HepG2 (cell line): ENCODE measurements around the gene UCK2. TPM values are rescaled to one million over a fixed set of nuclear protein-coding genes. Genes with fewer than 3 reads are reported as not detected.
A peak's percentile ranks its signal among the peaks of the same experiment; 100 is the strongest.

ENCODE experiments used
- HOXA7 ChIP-seq: sonication (generic); formaldehyde crosslinking; IDR thresholded peaks from 2 replicates; pipeline ENCODE4 v1.8.1; 2022; ENCODE audit warnings: mild to moderate bottlenecking, missing genetic modification reagents, moderate library complexity
- HOXA9 ChIP-seq: sonication (generic); formaldehyde crosslinking; IDR thresholded peaks from 2 replicates; pipeline ENCODE4 v1.8.1; 2022; ENCODE audit warnings: missing genetic modification reagents, mild to moderate bottlenecking, moderate library complexity, borderline replicate concordance
- NPAS2 ChIP-seq: sonication (generic); formaldehyde crosslinking; IDR thresholded peaks from 2 replicates; pipeline ENCODE4 v1.8.0; 2022; ENCODE audit warnings: mild to moderate bottlenecking, missing genetic modification reagents, borderline replicate concordance
- NR2F2 ChIP-seq: IDR thresholded peaks from 2 replicates; pipeline ENCODE4 v1.6.1; 2012; ENCODE audit warnings: low read depth, inconsistent platforms, borderline replicate concordance
- SETDB1 ChIP-seq: sonication (generic); formaldehyde crosslinking; IDR thresholded peaks from 2 replicates; pipeline ENCODE4 v1.5.1; 2020; ENCODE audit warnings: missing genetic modification reagents, mild to moderate bottlenecking, borderline replicate concordance
- SP1 ChIP-seq, 2 experiments: fragments of 450-650 bp in 1 of 2; sonication (generic) in 1 of 2; formaldehyde crosslinking in 1 of 2; IDR thresholded peaks; 2 replicates each; pipeline versions ENCODE4 v1.4.0 to v1.6.1; 2016 to 2020; ENCODE audit warnings: missing genetic modification reagents in 1 of 2
- TBX3 ChIP-seq: fragments of 450-650 bp; IDR thresholded peaks from 2 replicates; pipeline ENCODE4 v1.6.1; 2017; ENCODE audit warnings: antibody characterized with exemption, mild to moderate bottlenecking, inconsistent platforms, borderline replicate concordance
- ZNF24 ChIP-seq: fragments of 450-650 bp; IDR thresholded peaks from 2 replicates; pipeline ENCODE4 v1.6.1; 2017; ENCODE audit warnings: antibody characterized with exemption, mild to moderate bottlenecking
- ZNF563 ChIP-seq: sonication (generic); formaldehyde crosslinking; IDR thresholded peaks from 2 replicates; pipeline ENCODE4 v1.8.0; 2022; ENCODE audit warnings: mild to moderate bottlenecking, moderate library complexity, missing genetic modification reagents
- ZNF570 ChIP-seq: sonication (generic); formaldehyde crosslinking; IDR thresholded peaks from 2 replicates; pipeline ENCODE4 v1.4.0; 2020; ENCODE audit warnings: mild to moderate bottlenecking, missing genetic modification reagents, borderline replicate concordance
- ZNF709 ChIP-seq: sonication (generic); formaldehyde crosslinking; IDR thresholded peaks from 2 replicates; pipeline ENCODE4 v1.5.0; 2020; ENCODE audit warnings: mild to moderate bottlenecking, missing genetic modification reagents
- ZZZ3 ChIP-seq: sonication (generic); formaldehyde crosslinking; IDR thresholded peaks from 2 replicates; pipeline ENCODE4 v1.4.0; 2020; ENCODE audit warnings: missing genetic modification reagents, mild to moderate bottlenecking, borderline replicate concordance
- polyA plus RNA-seq, 8 experiments: library from polyadenylated mRNA; depleted of rRNA in 3 of 8; stranded (reverse) in 7 of 8; unstranded in 1 of 8; fragments of >200 nt; fragmentation: Illumina TruSeq in 4 of 8; extraction: Trizol in 4 of 8; gene quantifications; 2 replicates each; pipeline versions ENCODE4 v1.2.1 to v1.2.3, GENCODE V29; 2011 to 2016; ENCODE audit warnings: low read depth in 4 of 8, missing spikeins in 1 of 8, mixed read lengths in 1 of 8; ENCODE audit not compliant: insufficient read depth in 1 of 8
- total RNA-seq, 5 experiments: library from RNA; depleted of rRNA; stranded (reverse); fragments of >200 nt; fragmentation: Illumina TruSeq; extraction: Trizol; gene quantifications; 2 replicates each; pipeline ENCODE4 v1.2.3, GENCODE V29; 2016; ENCODE audit warnings: low read depth in 1 of 5
- TF ChIP-seq, protein P1 (sequence below): sonication (generic); formaldehyde crosslinking; IDR thresholded peaks from 2 replicates; pipeline ENCODE4 v1.8.0; 2022; ENCODE audit warnings: low read depth, missing genetic modification reagents
- TF ChIP-seq, protein P2 (sequence below): sonication (generic); formaldehyde crosslinking; IDR thresholded peaks from 2 replicates; pipeline ENCODE4 v1.4.0; 2020; ENCODE audit warnings: mild to moderate bottlenecking, missing genetic modification reagents
- TF ChIP-seq, protein P3 (sequence below): IDR thresholded peaks from 2 replicates; pipeline ENCODE4 v1.6.1; 2016
- TF ChIP-seq, protein P4 (sequence below): sonication (generic); formaldehyde crosslinking; IDR thresholded peaks from 2 replicates; pipeline ENCODE4 v1.4.0; 2020; ENCODE audit warnings: missing genetic modification reagents
- TF ChIP-seq, protein P5 (sequence below): IDR thresholded peaks from 2 replicates; pipeline ENCODE4 v1.6.1; 2016; ENCODE audit warnings: missing genetic modification reagents, missing compliant biosample characterization
- TF ChIP-seq, protein P6 (sequence below): sonication (generic); formaldehyde crosslinking; IDR thresholded peaks from 2 replicates; pipeline ENCODE4 v1.8.1; 2022; ENCODE audit warnings: mild to moderate bottlenecking, missing genetic modification reagents

UCK2 gene
- total and polyA plus RNA-seq, 2 of the 13 experiments (the other 11 are each of a cell fraction or from before 2014, with no cell fraction given) = 64.3 to 78.0 TPM

DNA sequence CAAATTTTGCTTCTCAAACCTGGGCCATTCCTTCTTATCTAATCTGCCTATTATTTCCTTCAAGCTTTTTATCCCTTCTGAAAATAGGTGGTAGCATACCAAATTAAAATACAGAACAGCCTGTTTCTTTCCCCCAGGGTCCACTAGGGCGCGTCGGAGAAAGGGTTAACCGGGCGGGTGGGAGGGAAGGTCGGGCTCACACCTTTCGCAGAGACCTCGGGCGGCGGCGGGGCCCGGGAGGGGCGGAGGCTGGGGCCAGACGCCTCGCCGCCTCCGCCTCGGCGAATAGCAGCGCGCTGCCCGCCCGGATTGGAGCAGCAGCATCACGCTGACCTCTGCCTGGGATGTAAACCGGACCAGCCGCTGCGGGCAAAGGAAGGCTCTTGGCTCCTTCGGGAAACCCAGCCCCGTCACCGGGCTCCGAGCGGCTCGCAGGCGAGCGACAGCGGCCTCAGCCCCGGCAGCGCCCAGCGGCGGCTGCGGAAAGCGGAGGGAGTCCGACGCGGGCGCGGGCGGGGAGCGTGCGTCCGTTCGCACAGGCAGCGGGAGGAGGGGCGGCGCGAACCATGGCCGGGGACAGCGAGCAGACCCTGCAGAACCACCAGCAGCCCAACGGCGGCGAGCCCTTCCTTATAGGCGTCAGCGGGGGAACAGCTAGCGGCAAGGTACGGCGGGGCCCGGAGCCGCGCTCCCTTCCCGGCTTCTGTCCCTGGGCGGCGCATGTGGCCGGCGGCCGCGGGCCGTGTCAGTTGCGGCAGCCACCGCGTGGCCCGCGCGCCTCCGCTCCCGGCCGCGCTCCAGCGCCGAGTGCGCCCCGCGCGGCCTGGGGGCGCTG, at the start of gene UCK2 (continued):
- TF ChIP-seq, protein P1, sequence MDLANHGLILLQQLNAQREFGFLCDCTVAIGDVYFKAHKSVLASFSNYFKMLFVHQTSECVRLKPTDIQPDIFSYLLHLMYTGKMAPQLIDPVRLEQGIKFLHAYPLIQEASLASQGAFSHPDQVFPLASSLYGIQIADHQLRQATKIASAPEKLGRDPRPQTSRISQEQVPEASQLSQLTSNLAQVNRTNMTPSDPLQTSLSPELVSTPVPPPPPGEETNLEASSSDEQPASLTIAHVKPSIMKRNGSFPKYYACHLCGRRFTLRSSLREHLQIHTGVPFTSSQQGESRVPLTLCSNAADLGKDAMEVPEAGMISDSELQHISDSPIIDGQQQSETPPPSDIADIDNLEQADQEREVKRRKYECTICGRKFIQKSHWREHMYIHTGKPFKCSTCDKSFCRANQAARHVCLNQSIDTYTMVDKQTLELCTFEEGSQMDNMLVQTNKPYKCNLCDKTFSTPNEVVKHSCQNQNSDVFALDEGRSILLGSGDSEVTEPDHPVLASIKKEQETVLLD (CRISPR knock-in tag) = 0 out of 2 replicates have a peak, but pooled peaks have one; percentile 42
- no peak for TF ChIP-seq ZNF570 (CRISPR knock-in tag)
- TF ChIP-seq, protein P2, sequence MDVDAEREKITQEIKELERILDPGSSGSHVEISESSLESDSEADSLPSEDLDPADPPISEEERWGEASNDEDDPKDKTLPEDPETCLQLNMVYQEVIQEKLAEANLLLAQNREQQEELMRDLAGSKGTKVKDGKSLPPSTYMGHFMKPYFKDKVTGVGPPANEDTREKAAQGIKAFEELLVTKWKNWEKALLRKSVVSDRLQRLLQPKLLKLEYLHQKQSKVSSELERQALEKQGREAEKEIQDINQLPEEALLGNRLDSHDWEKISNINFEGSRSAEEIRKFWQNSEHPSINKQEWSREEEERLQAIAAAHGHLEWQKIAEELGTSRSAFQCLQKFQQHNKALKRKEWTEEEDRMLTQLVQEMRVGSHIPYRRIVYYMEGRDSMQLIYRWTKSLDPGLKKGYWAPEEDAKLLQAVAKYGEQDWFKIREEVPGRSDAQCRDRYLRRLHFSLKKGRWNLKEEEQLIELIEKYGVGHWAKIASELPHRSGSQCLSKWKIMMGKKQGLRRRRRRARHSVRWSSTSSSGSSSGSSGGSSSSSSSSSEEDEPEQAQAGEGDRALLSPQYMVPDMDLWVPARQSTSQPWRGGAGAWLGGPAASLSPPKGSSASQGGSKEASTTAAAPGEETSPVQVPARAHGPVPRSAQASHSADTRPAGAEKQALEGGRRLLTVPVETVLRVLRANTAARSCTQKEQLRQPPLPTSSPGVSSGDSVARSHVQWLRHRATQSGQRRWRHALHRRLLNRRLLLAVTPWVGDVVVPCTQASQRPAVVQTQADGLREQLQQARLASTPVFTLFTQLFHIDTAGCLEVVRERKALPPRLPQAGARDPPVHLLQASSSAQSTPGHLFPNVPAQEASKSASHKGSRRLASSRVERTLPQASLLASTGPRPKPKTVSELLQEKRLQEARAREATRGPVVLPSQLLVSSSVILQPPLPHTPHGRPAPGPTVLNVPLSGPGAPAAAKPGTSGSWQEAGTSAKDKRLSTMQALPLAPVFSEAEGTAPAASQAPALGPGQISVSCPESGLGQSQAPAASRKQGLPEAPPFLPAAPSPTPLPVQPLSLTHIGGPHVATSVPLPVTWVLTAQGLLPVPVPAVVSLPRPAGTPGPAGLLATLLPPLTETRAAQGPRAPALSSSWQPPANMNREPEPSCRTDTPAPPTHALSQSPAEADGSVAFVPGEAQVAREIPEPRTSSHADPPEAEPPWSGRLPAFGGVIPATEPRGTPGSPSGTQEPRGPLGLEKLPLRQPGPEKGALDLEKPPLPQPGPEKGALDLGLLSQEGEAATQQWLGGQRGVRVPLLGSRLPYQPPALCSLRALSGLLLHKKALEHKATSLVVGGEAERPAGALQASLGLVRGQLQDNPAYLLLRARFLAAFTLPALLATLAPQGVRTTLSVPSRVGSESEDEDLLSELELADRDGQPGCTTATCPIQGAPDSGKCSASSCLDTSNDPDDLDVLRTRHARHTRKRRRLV (CRISPR knock-in tag) = no peak
- TF ChIP-seq, protein P3, sequence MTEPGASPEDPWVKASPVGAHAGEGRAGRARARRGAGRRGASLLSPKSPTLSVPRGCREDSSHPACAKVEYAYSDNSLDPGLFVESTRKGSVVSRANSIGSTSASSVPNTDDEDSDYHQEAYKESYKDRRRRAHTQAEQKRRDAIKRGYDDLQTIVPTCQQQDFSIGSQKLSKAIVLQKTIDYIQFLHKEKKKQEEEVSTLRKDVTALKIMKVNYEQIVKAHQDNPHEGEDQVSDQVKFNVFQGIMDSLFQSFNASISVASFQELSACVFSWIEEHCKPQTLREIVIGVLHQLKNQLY = no peak
- TF ChIP-seq ZZZ3 (CRISPR knock-in tag) = no peak
- TF ChIP-seq, protein P4, sequence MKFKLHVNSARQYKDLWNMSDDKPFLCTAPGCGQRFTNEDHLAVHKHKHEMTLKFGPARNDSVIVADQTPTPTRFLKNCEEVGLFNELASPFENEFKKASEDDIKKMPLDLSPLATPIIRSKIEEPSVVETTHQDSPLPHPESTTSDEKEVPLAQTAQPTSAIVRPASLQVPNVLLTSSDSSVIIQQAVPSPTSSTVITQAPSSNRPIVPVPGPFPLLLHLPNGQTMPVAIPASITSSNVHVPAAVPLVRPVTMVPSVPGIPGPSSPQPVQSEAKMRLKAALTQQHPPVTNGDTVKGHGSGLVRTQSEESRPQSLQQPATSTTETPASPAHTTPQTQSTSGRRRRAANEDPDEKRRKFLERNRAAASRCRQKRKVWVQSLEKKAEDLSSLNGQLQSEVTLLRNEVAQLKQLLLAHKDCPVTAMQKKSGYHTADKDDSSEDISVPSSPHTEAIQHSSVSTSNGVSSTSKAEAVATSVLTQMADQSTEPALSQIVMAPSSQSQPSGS = no peak
- no peak for TF ChIP-seq NR2F2
- TF ChIP-seq, protein P5, sequence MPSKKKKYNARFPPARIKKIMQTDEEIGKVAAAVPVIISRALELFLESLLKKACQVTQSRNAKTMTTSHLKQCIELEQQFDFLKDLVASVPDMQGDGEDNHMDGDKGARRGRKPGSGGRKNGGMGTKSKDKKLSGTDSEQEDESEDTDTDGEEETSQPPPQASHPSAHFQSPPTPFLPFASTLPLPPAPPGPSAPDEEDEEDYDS (CRISPR knock-in tag) = peak; percentile 40; the same call in 1 of the 2 replicates
- TF ChIP-seq NPAS2 (CRISPR knock-in tag) = 0 out of 2 replicates have a peak, but pooled peaks have one; percentile 46
- no peak for TF ChIP-seq ZNF24
- no peak for TF ChIP-seq SP1 (IDR thresholded peaks at IDR 0.05)
- TF ChIP-seq SP1 (CRISPR knock-in tag; IDR thresholded peaks at IDR 0.05) = no peak
- no peak for TF ChIP-seq HOXA9
- TF ChIP-seq TBX3 = no peak
- TF ChIP-seq HOXA7 (CRISPR knock-in tag) = no peak
- TF ChIP-seq ZNF709 = peak; percentile 43; the same call in 1 of the 2 replicates
- TF ChIP-seq SETDB1 (CRISPR knock-in tag) = no peak
- TF ChIP-seq, protein P6, sequence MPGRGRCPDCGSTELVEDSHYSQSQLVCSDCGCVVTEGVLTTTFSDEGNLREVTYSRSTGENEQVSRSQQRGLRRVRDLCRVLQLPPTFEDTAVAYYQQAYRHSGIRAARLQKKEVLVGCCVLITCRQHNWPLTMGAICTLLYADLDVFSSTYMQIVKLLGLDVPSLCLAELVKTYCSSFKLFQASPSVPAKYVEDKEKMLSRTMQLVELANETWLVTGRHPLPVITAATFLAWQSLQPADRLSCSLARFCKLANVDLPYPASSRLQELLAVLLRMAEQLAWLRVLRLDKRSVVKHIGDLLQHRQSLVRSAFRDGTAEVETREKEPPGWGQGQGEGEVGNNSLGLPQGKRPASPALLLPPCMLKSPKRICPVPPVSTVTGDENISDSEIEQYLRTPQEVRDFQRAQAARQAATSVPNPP = peak; percentile 63; the same call in 1 of the 2 replicates
- TF ChIP-seq ZNF563 (CRISPR knock-in tag) = peak; percentile 60; the same call in 1 of the 2 replicates
